ENCODE measurements around the gene C14orf39.

The C14orf39 gene, protein sequence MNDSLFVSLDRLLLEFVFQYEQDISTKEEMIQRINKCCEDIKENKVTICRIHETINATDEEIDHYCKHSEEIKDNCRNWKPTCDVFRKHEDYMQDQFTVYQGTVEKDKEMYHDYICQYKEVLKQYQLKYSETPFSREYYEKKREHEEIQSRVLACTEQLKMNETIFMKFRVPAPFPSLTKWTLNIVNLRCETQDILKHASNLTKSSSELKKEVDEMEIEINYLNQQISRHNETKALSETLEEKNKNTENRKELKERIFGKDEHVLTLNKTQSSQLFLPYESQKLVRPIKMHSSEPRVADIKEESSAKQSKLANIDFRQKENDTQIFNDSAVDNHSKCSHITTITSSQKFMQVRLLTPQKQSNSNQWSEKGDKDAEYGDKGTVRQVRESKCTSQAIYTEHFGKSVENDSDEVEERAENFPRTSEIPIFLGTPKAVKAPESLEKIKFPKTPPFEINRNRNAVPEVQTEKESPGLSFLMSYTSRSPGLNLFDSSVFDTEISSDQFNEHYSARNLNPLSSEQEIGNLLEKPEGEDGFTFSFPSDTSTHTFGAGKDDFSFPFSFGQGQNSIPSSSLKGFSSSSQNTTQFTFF

DNA sequence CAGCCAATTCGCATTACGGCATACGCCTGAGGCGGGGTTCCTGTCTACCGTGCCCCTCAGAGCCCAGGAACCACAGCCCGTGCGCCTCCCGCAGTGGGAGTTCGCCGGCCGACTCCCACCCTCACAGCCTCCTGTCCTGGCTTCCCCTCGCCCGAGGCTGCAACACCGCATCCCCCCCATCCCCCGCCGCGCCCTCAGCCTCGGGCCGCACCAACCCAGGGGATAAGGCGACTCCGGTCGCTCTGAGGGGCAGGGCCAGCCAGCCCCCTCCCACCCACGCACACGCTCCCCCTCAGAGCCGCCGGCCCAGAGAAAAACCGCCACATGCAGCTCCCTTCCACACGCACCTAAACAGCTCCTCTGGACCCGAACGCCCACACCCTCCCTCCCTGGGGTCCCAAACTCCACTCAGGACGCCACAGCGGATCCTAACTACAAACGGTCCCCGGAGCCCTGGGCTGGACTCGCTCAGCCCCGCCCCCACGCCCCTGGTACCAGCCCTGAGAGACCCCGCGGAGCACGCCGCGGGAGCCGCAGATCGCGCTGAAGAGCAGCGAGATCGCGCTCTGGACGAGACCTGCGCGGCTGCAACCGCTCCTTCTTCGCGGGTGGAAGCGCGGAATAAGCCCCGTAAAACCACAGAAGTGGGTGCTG is at the start of gene C14orf39:
Gene C14orf39, minus strand, starts transcription at position 466 of the 654 bp plus-strand sequence. CDS start 985 bp downstream, outside the sequence.
- DNase-seq (ENCODE audit: low spot score), result no peak

GRCh38 chr14:60532442-60532841 is 46.6 kb upstream of the C14orf39 start:
- no peak for DNase-seq (ENCODE audit: low spot score)

- DNase-seq (ENCODE audit: low spot score), result no peak
These were observed 29.8 kb upstream of the C14orf39 start for GRCh38 chr14:60515511-60516289.

DNA sequence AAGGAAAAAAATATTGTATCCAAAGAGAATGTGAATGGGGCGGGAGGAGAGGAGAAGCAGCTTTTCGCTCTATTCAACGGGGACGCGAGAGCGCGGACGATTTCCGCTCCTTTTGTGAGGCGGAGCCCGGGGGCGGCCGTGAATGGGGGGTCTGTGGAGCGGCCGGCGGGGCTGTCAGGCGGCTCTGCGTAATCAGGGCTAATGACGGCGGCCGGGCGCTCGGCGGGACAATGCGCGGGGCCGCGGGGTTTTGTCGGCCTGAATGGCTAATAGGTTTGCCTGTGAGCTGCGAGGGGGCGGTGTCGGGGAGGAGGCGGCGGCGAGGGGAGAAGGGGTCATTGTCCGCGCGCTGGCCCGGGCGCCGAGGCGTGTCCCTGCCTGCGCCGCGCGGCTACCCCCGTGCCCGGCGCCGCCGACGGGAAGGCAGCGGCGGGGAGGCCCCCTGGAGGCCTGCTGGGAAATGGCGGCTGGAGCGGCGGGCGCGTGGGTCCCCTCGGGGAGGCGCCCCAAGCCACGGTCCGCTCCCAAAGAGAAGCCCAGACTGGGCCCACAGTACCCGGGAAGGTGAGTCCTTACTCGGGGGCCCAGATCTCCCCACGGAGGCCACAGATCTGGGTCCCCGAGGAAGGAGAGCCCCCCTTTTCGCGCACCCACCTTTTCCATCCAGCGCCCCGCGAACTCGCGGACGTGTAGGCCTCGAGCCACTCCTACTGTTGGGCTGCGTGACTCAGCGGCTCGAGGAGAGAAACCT is 29.1 kb upstream of the C14orf39 start:
- no peak for DNase-seq (ENCODE audit: low spot score)

- no peak for DNase-seq (ENCODE audit: low spot score)
These were observed 28.5 kb upstream of the C14orf39 start for GRCh38 chr14:60514378-60514740.

GRCh38 chr14:60512973-60513571 is 27.2 kb upstream of the C14orf39 start:
- no peak for DNase-seq (ENCODE audit: low spot score)

- no peak for DNase-seq (ENCODE audit: low spot score)
These were observed 26.3 kb upstream of the C14orf39 start for GRCh38 chr14:60512126-60512525.

DNA sequence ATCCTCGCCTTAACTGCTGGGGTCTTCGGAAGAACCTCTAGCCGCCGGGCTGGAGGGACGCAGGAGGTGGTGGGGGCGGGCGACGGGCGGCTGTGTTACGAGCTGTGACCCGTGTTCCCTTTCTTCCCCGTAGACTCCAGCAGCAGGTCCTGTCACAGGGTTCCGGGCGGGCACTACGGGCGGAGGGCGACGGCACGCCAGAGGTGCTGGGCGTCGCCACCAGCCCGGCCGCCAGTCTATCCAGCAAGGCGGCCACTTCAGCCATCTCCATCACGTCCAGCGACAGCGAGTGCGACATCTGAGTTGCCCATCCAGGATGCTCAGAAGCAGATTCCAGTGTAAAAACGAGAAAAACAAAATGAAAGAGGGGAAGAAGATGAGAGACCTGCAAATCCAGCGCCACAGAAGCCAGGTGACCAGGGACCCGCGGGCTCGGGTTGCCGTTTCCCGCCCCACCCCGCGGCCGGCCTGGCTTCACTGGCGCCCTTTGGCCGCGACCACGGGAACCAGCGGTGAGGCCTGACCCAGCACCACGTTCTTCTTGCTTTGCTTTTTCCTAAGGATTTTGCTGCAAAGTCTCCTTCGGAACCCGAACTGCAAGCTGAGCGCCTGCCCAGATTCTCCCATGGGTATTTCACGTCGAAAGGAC is 25.2 kb upstream of the C14orf39 start:
- no peak for DNase-seq (ENCODE audit: low spot score)

DNA sequence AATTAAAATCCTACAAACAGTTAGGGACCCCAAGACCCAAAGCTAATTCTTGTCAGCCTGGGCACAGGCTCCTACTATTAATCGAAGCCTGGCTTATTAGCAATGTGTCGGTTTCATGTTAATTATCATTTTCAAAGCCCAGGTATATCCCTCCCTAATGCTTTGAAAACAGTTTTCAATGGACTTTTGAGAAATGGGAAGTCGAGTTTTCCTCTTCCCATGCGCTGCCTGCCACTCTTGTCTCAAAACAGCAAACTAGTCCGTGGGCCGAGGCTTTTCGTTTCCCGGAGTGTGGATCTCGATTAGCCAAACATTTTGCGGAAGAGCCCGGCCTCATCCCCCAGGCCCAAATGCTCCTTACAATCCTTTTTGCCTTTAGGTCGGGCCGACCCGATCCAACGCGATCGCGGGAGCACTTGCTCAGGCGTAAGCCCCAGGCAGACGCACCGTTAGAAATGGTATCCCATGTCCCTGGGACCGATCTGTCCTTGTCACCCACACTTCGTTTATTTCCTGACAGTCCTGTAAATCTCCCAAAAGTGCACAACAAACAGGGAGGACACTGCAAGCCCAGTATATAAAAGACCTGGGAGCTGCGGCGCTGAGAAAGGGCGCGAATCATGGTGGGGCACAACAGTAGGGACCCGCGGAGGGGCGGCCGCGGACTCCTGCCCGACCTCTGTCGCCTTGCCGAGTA is 24.5 kb upstream of the C14orf39 start:
- no peak for DNase-seq (ENCODE audit: low spot score)

DNA sequence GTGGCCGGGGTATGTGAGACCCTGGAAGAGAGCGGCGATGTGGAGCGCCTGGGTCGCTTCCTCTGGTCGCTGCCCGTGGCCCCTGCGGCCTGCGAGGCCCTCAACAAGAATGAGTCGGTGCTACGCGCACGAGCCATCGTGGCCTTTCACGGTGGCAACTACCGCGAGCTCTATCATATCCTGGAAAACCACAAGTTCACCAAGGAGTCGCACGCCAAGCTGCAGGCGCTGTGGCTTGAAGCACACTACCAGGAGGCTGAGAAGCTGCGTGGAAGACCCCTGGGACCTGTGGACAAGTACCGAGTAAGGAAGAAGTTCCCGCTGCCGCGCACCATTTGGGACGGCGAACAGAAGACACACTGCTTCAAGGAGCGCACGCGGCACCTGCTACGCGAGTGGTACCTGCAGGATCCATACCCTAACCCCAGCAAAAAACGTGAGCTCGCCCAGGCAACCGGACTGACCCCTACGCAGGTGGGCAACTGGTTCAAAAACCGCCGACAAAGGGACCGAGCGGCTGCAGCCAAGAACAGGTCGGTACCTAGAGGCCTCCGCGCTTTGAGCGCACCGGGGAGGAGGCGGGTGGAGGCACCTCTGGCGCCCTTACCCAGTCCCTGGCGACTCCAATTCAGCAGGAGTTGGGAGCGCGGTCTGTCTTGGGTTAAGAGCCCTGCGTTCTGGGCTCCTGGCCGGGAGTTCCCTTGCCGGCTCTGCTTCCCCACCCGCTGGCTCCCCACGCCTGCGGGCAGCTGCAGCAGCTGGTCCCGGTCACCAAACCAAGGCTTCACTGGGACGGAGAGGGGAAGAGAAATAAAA is 23.8 kb upstream of the C14orf39 start:
- no peak for DNase-seq (ENCODE audit: low spot score)

DNA sequence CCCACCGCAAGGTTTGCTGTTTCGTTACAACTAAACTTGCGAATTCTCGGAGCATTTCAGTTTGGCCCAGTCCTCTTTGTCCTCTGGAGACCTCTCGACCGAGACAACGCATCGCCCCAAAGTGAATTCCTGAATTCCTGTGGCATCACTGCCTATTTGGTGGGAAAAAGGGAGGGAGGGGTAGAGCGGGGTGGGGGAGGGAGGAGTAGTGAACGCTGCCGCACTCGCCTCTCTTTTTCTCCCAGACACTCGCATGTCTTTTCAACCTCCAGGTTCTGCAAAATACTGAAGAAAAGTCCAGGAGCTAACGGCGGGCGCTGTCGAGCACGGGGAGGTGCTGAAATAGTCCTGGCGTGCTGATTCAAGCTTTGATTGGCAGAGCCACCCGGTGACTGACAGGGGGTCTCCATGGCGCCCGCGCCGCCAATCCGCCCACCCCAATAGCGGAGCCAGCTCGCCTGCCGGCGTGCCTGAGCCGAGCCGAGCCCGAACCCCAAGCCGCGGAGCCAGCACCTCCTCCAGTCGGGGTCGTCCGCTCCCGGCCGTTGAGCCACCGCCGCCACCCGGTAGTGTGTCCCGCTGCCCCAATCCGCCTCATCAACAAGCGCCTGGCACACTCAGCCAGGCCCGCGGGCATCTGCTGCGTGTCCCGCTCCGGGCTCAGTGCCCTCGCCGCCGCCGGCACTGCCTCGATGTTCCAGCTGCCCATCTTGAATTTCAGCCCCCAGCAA is 23.0 kb upstream of the C14orf39 start, which contains the start of gene SIX6:
Gene SIX6, plus strand, starts transcription at position 440 of the 731 bp plus-strand sequence. Its CDS starts 253 bp downstream, at position 693.
- no peak for DNase-seq (ENCODE audit: low spot score)

DNA sequence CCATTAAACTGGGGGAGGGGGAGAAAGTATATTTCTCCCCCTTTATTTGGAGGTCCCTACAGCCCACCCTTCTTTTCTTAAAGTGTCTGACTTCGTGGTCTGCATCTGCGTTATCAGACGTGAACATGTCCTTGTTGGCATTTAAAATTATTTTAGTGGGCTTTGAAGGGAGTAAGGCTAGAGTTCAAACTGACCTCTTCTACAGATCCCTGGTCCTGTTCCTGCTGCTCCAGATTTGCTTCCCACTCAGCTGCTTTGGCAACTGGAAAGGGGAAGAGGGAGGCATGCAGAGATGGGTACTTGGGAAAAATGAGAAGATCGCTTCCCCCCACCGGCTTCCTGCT is 22.5 kb upstream of the C14orf39 start:
- DNase-seq (ENCODE audit: low spot score), result no peak

DNA sequence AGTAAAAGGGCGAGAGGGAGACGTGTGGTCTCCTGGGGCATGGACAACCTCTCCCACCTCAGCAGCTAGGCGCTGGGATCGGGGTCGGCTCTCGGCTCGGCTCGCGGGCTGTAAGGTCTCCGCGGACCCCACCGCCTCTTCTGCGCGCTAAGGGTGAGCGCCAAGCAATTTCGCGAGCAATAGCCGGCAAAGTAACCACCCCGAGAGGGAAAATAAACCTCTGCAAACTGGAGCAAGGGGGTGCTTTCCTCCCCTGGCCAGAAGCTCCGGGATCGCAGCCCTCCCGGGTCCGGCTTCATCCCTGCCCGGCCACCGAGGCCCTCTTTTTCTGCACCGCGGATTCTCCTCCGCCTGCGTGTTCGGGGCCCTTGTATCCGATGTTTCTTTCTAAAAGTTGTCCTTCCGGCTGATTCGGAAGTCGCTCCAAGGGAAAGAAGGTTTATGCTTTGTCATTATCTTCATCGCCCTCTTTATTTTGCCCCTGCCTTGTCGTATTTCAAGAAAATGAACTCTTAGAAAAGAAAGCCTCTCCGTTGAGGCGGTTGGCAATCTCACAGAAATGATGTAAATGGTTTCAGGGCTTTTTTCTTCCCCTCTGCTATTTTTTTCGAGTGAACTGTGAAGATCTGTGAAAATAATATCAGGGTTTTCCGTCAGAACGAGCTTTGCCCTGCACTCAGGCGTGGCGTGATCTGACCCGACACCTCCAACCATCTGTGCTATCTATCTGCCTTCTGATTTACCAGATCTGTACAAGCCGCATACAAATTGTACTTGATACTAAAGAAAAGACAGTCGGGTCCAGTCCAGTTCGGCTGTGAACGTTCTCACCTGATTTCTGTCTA is 21.3 kb upstream of the C14orf39 start:
- no peak for DNase-seq (ENCODE audit: low spot score)

- no peak for DNase-seq (ENCODE audit: low spot score)
These were observed 20.7 kb upstream of the C14orf39 start for GRCh38 chr14:60506462-60506984.

DNA sequence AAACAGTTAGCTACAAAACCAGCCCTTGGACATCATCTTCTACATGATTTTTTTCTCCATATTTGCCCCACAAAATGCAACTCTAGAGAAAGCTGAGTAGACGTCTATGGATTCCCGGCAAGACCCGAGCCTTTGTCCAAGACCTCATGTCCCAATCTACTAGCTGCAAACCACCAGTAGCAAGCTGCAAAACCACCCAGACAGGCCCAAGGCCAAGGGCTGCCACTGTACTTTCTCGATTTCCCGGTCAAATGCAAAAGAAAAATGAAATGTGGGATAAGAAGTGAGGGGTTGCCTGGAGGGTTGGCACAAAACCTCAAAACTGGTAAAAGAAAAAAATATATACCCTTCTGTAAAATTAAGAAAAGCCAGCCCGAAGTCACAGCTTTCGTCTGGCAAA is 20.1 kb upstream of the C14orf39 start:
- DNase-seq (ENCODE audit: low spot score), result no peak

DNA sequence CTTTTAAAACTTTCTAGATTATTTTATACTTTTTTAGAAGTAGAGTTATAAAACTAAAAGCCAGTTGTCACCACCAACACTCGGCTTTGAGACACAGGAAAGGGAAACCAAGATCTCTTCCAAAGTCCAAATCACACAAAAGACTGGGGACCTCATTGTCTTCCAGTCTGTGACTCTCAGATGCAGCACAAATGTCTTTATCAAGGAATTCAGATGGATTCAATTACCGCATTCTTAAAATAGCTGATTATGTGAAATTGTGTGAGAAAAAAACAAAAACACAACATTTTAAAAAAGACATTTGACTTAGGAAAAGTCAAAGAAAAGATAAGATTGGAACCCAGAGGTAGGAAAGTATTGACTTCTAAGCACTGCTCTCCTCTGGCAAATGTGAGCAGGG is 19.6 kb upstream of the C14orf39 start:
- no peak for DNase-seq (ENCODE audit: low spot score)

GRCh38 chr14:60502541-60502940 is 16.7 kb upstream of the C14orf39 start:
- no peak for DNase-seq (ENCODE audit: low spot score)
